HEK293 (cell line): ENCODE results near the gene FAH.

Experiments
- ZNF146 ChIP-seq: fragments of 450-650 bp; formaldehyde crosslinking; IDR thresholded peaks from 2 replicates; pipeline ENCODE4 v1.5.1; 2016; ENCODE audit warnings: missing biosample characterization, missing genetic modification characterization
- ZNF501 ChIP-seq: fragments of 450-650 bp; formaldehyde crosslinking; IDR thresholded peaks from 2 replicates; pipeline ENCODE4 v1.5.1; 2016; ENCODE audit warnings: missing biosample characterization, missing genetic modification characterization
- TF ChIP-seq, protein P1 (sequence below): fragments of 450-650 bp; formaldehyde crosslinking; IDR thresholded peaks from 2 replicates; pipeline ENCODE4 v1.5.1; 2016; ENCODE audit warnings: missing biosample characterization, missing genetic modification characterization

DNA sequence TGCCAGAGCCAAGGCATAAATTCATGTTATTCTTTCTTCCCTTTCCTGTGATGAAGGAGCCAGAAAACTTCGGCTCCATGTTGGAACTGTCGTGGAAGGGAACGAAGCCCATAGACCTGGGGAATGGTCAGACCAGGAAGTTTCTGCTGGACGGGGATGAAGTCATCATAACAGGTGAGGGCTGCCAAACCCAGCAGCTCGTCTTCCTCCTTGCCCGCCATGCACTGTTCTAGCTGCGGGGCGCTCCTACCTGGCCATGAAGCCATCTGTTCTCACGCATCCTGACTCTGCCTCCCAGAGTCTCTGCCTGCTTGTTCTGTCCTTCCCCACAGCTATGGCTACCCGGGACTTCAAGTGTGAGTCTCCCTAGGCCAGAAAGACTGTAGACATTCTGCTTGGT lies 28.2 kb downstream of the FAH start:
- TF ChIP-seq, protein P1, sequence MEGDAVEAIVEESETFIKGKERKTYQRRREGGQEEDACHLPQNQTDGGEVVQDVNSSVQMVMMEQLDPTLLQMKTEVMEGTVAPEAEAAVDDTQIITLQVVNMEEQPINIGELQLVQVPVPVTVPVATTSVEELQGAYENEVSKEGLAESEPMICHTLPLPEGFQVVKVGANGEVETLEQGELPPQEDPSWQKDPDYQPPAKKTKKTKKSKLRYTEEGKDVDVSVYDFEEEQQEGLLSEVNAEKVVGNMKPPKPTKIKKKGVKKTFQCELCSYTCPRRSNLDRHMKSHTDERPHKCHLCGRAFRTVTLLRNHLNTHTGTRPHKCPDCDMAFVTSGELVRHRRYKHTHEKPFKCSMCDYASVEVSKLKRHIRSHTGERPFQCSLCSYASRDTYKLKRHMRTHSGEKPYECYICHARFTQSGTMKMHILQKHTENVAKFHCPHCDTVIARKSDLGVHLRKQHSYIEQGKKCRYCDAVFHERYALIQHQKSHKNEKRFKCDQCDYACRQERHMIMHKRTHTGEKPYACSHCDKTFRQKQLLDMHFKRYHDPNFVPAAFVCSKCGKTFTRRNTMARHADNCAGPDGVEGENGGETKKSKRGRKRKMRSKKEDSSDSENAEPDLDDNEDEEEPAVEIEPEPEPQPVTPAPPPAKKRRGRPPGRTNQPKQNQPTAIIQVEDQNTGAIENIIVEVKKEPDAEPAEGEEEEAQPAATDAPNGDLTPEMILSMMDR (tag by site-specific recombination): no peak
- TF ChIP-seq ZNF146 (tag by site-specific recombination): no peak
- TF ChIP-seq ZNF501 (tag by site-specific recombination): no peak
